ENCODE measurements around the gene RBM48. TPM values are rescaled to one million over a fixed set of nuclear protein-coding genes. Genes with fewer than 3 reads are reported as not detected.
"Not testable (repeated sequence)": the region's sequence is repeated elsewhere in the genome, so short reads cannot be mapped to it uniquely, and the experiment has no call there.

The RBM48 gene
- 12.2 TPM for polyA plus RNA-seq (2013, experiment 1 of 2)
- 10.9 TPM for polyA plus RNA-seq (2013, experiment 2 of 2)

DNA sequence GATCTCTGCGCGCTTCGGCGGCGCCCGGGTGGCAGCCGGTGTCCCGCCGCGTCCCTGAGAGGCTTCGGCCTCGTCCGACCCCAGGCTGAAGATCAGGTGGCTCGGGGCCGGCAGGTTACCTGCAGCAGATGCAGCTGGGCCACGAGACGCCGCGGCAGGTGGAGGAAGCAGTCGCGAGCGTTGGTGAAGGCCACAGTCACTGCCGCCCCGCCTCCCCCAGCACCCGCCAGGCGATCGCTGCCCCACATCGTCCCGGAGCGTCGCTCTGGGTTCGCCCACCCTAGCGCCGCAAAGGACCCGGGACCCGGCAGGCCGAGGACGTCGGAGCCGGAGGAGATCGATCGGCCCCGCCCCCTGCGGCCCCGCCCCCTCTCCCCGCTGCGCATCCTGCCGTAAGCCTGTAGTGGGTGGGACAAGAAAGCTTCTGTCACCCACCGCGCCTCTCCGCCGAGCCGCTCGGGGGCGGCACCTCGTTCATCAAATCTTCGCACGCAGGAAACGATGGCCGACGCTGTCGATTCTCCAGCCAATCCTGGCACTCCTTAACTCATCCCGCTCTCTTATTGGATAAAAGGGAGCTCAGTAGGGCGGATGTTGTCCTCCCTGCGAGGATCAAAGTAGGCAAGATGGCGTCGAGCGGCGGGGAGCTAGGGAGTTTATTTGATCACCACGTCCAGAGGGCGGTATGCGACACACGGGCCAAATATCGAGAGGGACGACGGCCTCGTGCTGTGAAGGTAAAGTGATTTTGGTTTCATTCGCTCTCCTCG, at the start of gene RBM48, which contains the start of gene PEX1:
Gene RBM48, plus strand, starts transcription at position 608 of the 770 bp plus-strand sequence. Its CDS starts 19 bp downstream, at position 627.
Gene PEX1, minus strand, starts transcription at position 333 of the 770 bp plus-strand sequence. Its CDS starts 85 bp downstream, at position 248.
- H3K4me3 ChIP-seq (ENCODE audit: extremely low read depth, insufficient read depth, low read length, poor library complexity, severe bottlenecking) = peak within 1 kb of the TSS; percentile 84
- H3K36me3 ChIP-seq (ENCODE audit: control insufficient read depth, insufficient read depth, low read length) = peaks cover 30% of the 10 kb centered on the region
- peaks cover 4% of the 10 kb centered on the region for H3K4me1 ChIP-seq (ENCODE audit: control insufficient read depth, insufficient read depth, low read length, poor library complexity, severe bottlenecking)
- H3K27ac ChIP-seq (ENCODE audit: low read depth, low read length, severe bottlenecking) = peak within 1 kb of the TSS; percentile 80
- H3K9me3 ChIP-seq (ENCODE audit: control insufficient read depth, low read length) = no peaks in the 10 kb centered on the region
- 0 to 1% methylated on average over 47 to 53 of the region's 79 CpGs for WGBS, 2 experiments (ENCODE audit: insufficient coverage in 2 of 2)

DNA sequence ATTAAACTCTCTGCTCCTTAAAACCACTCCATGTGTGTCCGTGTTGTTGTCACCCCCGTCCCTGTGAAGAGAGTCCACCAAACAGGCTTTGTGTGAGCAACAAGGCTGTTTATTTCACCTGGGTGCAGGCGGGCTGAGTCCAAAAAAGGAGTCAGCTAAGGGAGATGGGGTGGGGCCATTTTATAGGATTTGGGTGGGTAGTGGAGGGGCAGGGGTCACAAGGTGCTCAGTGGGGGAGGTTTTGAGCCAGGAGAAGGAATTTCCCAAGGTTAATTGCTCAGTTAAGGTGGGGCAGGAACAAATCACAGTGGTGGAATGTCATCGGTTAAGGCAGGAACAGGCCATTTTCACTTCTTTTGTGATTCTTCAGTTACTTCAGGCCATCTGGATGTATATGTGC, 49.4 kb upstream of the RBM48 start:
- H3K36me3 ChIP-seq (ENCODE audit: control insufficient read depth, insufficient read depth, low read length); H3K4me3 ChIP-seq (ENCODE audit: extremely low read depth, insufficient read depth, low read length, poor library complexity, severe bottlenecking); H3K27ac ChIP-seq (ENCODE audit: low read depth, low read length, severe bottlenecking); H3K4me1 ChIP-seq (ENCODE audit: control insufficient read depth, insufficient read depth, low read length, poor library complexity, severe bottlenecking); H3K9me3 ChIP-seq (ENCODE audit: control insufficient read depth, low read length): not testable (repeated sequence)
- 89 to 91% methylated on average over 4 of the region's 4 CpGs for WGBS, 2 experiments (ENCODE audit: insufficient coverage in 2 of 2)

DNA sequence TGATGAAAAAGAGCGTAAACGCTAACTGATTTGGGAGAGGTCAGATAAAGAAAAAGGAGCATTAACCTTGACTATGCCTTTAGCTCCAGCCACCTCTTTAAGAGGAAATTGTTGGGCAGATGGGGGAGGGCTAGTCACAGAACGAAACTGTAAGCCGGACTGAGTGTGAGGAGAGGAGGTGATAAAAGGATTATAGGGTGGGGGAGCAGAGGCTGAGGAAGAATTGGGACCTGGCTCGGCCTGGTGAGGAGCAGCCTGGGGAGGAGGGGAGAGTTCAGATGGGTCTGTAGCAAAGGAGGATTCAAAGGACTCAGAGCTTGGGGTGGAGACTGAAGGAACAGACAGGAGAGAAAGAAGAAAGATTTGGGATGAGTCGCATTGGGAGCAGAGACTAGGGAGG, 45.0 kb upstream of the RBM48 start:
- not testable (repeated sequence) for H3K4me1 ChIP-seq (ENCODE audit: control insufficient read depth, insufficient read depth, low read length, poor library complexity, severe bottlenecking); H3K27ac ChIP-seq (ENCODE audit: low read depth, low read length, severe bottlenecking); H3K4me3 ChIP-seq (ENCODE audit: extremely low read depth, insufficient read depth, low read length, poor library complexity, severe bottlenecking); H3K9me3 ChIP-seq (ENCODE audit: control insufficient read depth, low read length)
- 60 to 73% methylated on average over 3 to 5 of the region's 6 CpGs for WGBS, 2 experiments (ENCODE audit: insufficient coverage in 2 of 2)
- H3K36me3 ChIP-seq (ENCODE audit: control insufficient read depth, insufficient read depth, low read length) = peaks cover 17% of the 10 kb centered on the region

DNA sequence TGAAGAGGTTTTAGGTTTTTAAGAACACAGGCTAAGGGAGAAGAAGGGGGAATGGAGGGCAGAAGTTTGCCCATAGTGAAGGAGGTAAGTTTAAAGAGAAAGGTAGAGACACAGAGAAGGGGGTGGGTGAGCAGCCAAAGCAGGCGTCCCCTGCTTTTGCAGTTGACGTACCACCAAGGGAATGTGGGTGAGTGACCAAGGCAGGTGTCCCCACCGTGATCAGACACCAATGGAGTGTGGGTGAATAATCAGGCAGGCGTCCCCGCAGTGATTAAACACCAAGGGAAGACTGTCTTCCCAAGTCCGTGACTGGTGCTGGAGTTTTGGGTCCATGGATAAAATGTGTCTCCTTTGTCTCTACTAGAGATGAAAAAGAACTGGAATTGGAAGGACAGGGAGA, 44.4 kb upstream of the RBM48 start:
- WGBS, 2 experiments (ENCODE audit: insufficient coverage in 2 of 2) = 92% methylated on average over 6 of the region's 6 CpGs
- H3K27ac ChIP-seq (ENCODE audit: low read depth, low read length, severe bottlenecking); H3K4me1 ChIP-seq (ENCODE audit: control insufficient read depth, insufficient read depth, low read length, poor library complexity, severe bottlenecking); H3K9me3 ChIP-seq (ENCODE audit: control insufficient read depth, low read length); H3K4me3 ChIP-seq (ENCODE audit: extremely low read depth, insufficient read depth, low read length, poor library complexity, severe bottlenecking): not testable (repeated sequence)
- peaks cover 17% of the 10 kb centered on the region for H3K36me3 ChIP-seq (ENCODE audit: control insufficient read depth, insufficient read depth, low read length)

DNA sequence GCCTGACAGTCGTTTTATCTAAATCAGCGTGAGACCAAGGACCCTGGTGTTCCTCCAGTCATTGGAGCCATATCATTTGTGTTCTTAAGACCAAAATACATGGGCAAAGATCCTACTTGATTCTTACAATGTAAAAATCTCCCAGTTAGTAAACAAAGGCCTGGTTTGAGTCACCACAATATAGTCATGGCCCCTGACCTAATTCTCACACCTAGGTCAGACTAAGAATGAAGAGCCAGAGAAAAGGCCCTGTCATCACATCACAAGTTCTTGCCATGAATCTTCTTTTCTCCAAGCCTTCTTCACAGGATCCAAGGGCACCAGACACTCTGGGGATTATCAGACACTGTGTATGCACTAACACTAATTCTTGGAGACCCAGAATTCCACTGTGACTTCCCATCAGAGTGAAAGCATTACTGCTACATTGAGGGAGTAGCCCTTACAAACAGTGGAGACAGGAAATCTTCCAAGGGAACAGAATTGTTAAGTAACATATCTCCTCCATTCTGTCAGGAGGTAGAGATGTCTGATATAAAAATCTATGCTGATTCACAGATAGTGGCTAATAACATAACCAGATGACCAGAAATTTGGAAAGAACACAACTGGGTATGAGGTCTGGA, 43.2 kb upstream of the RBM48 start:
- 100% methylated on average over 2 of the region's 2 CpGs for WGBS, 2 experiments (ENCODE audit: insufficient coverage in 2 of 2)
- Histone ChIP-seq H3K4me1 (ENCODE audit: control insufficient read depth, insufficient read depth, low read length, poor library complexity, severe bottlenecking) (no peaks in the 10 kb centered on the region), H3K9me3 (ENCODE audit: control insufficient read depth, low read length) (no peaks in the 10 kb centered on the region), H3K4me3 (ENCODE audit: extremely low read depth, insufficient read depth, low read length, poor library complexity, severe bottlenecking) (no peak overlapping the region), H3K36me3 (ENCODE audit: control insufficient read depth, insufficient read depth, low read length) (peaks cover 20% of the 10 kb centered on the region), H3K27ac (ENCODE audit: low read depth, low read length, severe bottlenecking) (no peak overlapping the region)

DNA sequence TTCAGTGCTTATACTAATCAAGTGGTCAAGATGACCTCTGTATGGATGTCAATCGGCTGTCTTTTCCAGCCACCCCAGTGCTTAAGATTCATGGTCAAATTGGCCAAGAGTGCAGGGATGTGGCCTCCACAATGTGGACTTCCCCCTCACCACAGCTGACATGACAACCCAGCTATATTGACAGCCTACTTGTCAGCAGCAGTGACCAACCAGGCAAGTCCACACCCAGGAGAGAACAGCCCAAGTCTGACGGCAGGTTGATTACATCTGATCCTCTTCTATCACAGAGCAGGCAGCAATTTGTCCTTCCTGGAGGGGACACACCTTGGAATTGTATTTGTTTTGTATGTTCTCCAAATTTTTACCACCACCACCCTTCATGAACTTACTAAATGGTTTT, 42.6 kb upstream of the RBM48 start:
- WGBS, 2 experiments (ENCODE audit: insufficient coverage in 2 of 2) = 88 to 100% methylated on average over 1 of the region's 2 CpGs
- Histone ChIP-seq H3K9me3 (ENCODE audit: control insufficient read depth, low read length) (no peaks in the 10 kb centered on the region), H3K27ac (ENCODE audit: low read depth, low read length, severe bottlenecking) (no peak overlapping the region), H3K36me3 (ENCODE audit: control insufficient read depth, insufficient read depth, low read length) (peaks cover 26% of the 10 kb centered on the region), H3K4me3 (ENCODE audit: extremely low read depth, insufficient read depth, low read length, poor library complexity, severe bottlenecking) (no peak overlapping the region), H3K4me1 (ENCODE audit: control insufficient read depth, insufficient read depth, low read length, poor library complexity, severe bottlenecking) (no peaks in the 10 kb centered on the region)

DNA sequence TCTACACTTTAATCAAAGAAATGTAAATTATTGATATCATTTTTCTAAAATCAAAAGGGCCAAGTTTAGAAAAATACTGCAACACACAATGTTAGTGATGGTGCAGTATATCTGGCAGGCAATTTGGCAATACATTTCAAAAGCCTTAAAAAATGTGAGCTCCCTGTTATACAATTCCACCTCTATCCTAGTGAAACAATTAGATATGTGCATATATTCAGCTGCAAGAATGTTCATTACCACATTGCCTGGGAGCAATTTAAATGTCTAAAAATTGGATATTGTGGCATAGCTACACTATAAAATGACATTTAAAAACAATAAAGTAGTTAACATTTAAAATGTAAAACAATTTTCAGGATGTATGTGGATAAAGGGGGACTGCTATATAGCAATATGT, 40.8 kb upstream of the RBM48 start:
- no peaks in the 10 kb centered on the region for H3K4me1 ChIP-seq (ENCODE audit: control insufficient read depth, insufficient read depth, low read length, poor library complexity, severe bottlenecking)
- H3K27ac ChIP-seq (ENCODE audit: low read depth, low read length, severe bottlenecking) = no peak overlapping the region
- no peaks in the 10 kb centered on the region for H3K9me3 ChIP-seq (ENCODE audit: control insufficient read depth, low read length)
- peaks cover 35% of the 10 kb centered on the region for H3K36me3 ChIP-seq (ENCODE audit: control insufficient read depth, insufficient read depth, low read length)
- no peak overlapping the region for H3K4me3 ChIP-seq (ENCODE audit: extremely low read depth, insufficient read depth, low read length, poor library complexity, severe bottlenecking)

DNA sequence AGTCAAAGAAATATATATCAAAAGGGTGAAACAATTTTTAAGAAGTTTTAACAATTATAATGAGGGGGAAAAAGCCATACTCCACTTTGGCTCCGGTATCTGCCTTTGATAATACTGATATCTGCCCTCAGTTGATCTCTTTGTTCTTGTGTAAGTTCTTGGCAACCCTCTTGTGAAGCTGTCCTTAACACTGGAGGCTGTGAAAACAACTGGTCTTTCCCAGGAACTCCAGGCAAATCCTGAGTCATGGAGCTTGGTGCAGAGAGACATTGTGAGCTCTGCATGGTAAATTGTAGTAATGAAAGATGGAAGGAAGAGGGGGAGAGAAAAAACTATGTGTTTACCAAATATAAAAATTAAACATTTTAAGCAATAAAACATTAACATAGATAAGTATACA, 39.0 kb upstream of the RBM48 start:
- H3K27ac ChIP-seq (ENCODE audit: low read depth, low read length, severe bottlenecking) = no peak overlapping the region
- H3K4me3 ChIP-seq (ENCODE audit: extremely low read depth, insufficient read depth, low read length, poor library complexity, severe bottlenecking) = no peak overlapping the region
- no peaks in the 10 kb centered on the region for H3K4me1 ChIP-seq (ENCODE audit: control insufficient read depth, insufficient read depth, low read length, poor library complexity, severe bottlenecking)
- H3K36me3 ChIP-seq (ENCODE audit: control insufficient read depth, insufficient read depth, low read length) = peaks cover 45% of the 10 kb centered on the region
- WGBS, 2 experiments (ENCODE audit: insufficient coverage in 2 of 2) = 100% methylated on average over 1 of the region's 1 CpG; no CpG with 5 or more reads in 1 of the 2 experiments
- no peaks in the 10 kb centered on the region for H3K9me3 ChIP-seq (ENCODE audit: control insufficient read depth, low read length)

DNA sequence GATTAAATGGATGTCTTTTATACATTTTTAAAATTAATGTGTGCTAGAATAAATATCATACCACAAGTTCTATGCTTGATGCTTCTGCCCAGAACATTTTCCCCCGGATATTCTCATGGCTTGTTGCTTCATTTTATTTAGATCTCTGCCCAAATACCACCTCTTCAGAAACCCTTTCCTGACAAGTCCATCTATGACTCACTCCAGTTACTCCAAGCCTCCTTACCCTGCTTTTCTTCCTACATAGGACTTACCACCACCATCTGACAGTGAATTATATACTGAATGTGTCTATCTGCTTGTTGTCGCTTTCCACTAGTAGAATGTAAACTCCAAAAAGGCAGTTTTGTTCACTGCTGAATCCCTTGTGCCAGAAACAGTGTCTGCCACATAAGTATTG, 31.7 kb upstream of the RBM48 start:
- peaks cover 43% of the 10 kb centered on the region for H3K36me3 ChIP-seq (ENCODE audit: control insufficient read depth, insufficient read depth, low read length)
- WGBS, 2 experiments (ENCODE audit: insufficient coverage in 2 of 2) = 100% methylated on average over 2 of the region's 2 CpGs

DNA sequence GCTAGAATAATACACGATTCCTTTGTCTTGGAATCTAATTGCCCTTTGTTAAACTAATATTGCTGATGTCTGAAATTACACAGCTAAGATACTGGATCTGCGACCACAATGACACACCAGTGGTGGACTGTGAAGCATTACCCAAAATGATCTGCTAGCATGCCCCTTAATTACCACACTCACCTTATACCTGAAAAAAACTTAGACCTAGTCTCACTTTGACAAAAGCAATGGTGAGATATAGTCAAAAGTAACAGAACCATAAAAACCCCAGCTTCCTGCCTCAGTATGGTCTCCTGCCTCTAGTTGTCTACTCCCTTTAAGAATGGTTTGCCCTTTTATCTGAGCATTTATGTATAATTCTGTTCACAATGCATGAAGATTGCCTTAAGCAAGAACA, 30.0 kb upstream of the RBM48 start:
- peaks cover 36% of the 10 kb centered on the region for H3K36me3 ChIP-seq (ENCODE audit: control insufficient read depth, insufficient read depth, low read length)

More for the DNA sequence above, 31.7 kb upstream of the RBM48 start:
- H3K27ac ChIP-seq (ENCODE audit: low read depth, low read length, severe bottlenecking) = no peak overlapping the region
- no peak overlapping the region for H3K4me3 ChIP-seq (ENCODE audit: extremely low read depth, insufficient read depth, low read length, poor library complexity, severe bottlenecking)
- H3K4me1 ChIP-seq (ENCODE audit: control insufficient read depth, insufficient read depth, low read length, poor library complexity, severe bottlenecking) = no peaks in the 10 kb centered on the region
- H3K9me3 ChIP-seq (ENCODE audit: control insufficient read depth, low read length) = no peaks in the 10 kb centered on the region

DNA sequence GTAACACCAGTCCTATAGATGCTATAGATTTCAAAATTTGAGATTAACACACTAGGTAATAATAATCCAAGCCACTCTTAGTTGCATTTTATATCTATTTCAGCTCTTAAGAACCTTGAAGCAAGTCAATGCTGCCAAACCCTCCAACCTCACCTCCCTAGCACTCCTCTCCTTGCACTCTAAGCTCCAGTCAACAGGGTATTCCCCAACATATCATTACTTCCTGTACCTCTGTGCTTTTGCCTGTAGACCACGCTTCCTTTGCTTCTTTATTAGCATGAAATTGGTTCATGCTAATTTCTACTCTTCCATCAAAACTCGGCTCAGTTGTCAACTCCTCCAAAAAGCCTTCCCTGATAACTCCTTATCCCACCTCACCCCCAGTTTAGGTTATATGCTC, 24.8 kb upstream of the RBM48 start:
- no peak overlapping the region for H3K4me3 ChIP-seq (ENCODE audit: extremely low read depth, insufficient read depth, low read length, poor library complexity, severe bottlenecking)
- no peaks in the 10 kb centered on the region for H3K4me1 ChIP-seq (ENCODE audit: control insufficient read depth, insufficient read depth, low read length, poor library complexity, severe bottlenecking)
- peaks cover 28% of the 10 kb centered on the region for H3K36me3 ChIP-seq (ENCODE audit: control insufficient read depth, insufficient read depth, low read length)
- no peaks in the 10 kb centered on the region for H3K9me3 ChIP-seq (ENCODE audit: control insufficient read depth, low read length)
- 77 to 90% methylated on average over 2 of the region's 2 CpGs for WGBS, 2 experiments (ENCODE audit: insufficient coverage in 2 of 2)
- H3K27ac ChIP-seq (ENCODE audit: low read depth, low read length, severe bottlenecking) = no peak overlapping the region

More for the DNA sequence above, 30.0 kb upstream of the RBM48 start:
- Histone ChIP-seq H3K9me3 (ENCODE audit: control insufficient read depth, low read length) (no peaks in the 10 kb centered on the region), H3K4me3 (ENCODE audit: extremely low read depth, insufficient read depth, low read length, poor library complexity, severe bottlenecking) (no peak overlapping the region), H3K4me1 (ENCODE audit: control insufficient read depth, insufficient read depth, low read length, poor library complexity, severe bottlenecking) (no peaks in the 10 kb centered on the region), H3K27ac (ENCODE audit: low read depth, low read length, severe bottlenecking) (no peak overlapping the region)
- no CpG with 5 or more reads among the region's 2 CpGs for WGBS, 2 experiments (ENCODE audit: insufficient coverage in 2 of 2)
